A549 (cell line): ENCODE results near the gene MGLL. TPM values are rescaled to one million over a fixed set of nuclear protein-coding genes. Genes with fewer than 3 reads are reported as not detected.
A peak's percentile ranks its signal among the peaks of the same experiment; 100 is the strongest.

ENCODE experiments used
- ATAC-seq, 2 experiments: fragments of 200-7000 bp in 1 of 2; fragments of >200 bp in 1 of 2; cut with Nextera tagmentation in 1 of 2; cut with Tn5 transposase in 1 of 2; 3 replicates each; pipeline versions ENCODE4 v1.8.0 to v1.9.1; 2018 to 2020; ENCODE audit warnings: mild to moderate bottlenecking in 1 of 2, moderate library complexity in 1 of 2
- CTCF ChIA-PET: fragments of 300-600 bp; sonication (Branson Sonifier 250); formaldehyde crosslinking; extraction: SDS; loops from one replicate; lab custom pipeline; 2021; ENCODE audit warnings: antibody characterized with exemption, inconsistent platforms; lab: Yijun Ruan, JAX
- POLR2A ChIA-PET: fragments of 350-600 bp; formaldehyde crosslinking; extraction: SDS; loops from one replicate; lab custom pipeline; 2021; ENCODE audit warnings: antibody characterized with exemption, inconsistent platforms; lab: Yijun Ruan, JAX
- DNase-seq, 2 experiments: peaks; one replicate each; pipeline versions ENCODE4 v3.0.0 to v3.0.0-alpha.2; 2011 to 2016; ENCODE audit warnings: low read depth in 1 of 2, low spot score in 1 of 2
- FAIRE-seq: peaks from 2 replicates; lab custom pipeline; 2011; peaks lifted over from hg19 to GRCh38; lab: Jason Lieb, UNC
- H3K27ac ChIP-seq, 2 experiments: fragments of >200 bp; sonication (Bioruptor Twin); formaldehyde crosslinking; 3 replicates each; pipeline ENCODE4 v1.5.1; 2016 to 2017
- H3K4me1 ChIP-seq: fragments of >200 bp; sonication (Bioruptor Twin); formaldehyde crosslinking; 3 replicates; pipeline ENCODE4 v1.6.1; 2016
- H3K4me2 ChIP-seq: fragments of >200 bp; sonication (Bioruptor Twin); formaldehyde crosslinking; 3 replicates; pipeline ENCODE4 v1.6.1; 2016
- H3K4me3 ChIP-seq: fragments of >200 bp; sonication (Bioruptor Twin); formaldehyde crosslinking; 3 replicates; pipeline ENCODE4 v1.5.1; 2016
- H3K9me3 ChIP-seq: fragments of >200 bp; sonication (Bioruptor Twin); formaldehyde crosslinking; 3 replicates; pipeline ENCODE4 v1.6.1; 2016
- BCL3 ChIP-seq: fragments of >200 bp; sonication (Bioruptor Twin); formaldehyde crosslinking; IDR thresholded peaks from 3 replicates; pipeline ENCODE4 v1.6.1; 2016
- BHLHE40 ChIP-seq: IDR thresholded peaks from 2 replicates; pipeline ENCODE4 v1.6.1; 2012; ENCODE audit warnings: low read depth, low read length, inconsistent platforms
- CBX2 ChIP-seq: fragments of 200-600 bp; sonication (generic); IDR thresholded peaks from 2 replicates; pipeline ENCODE4 v1.6.1; 2016; ENCODE audit warnings: low read depth, mild to moderate bottlenecking, borderline replicate concordance
- CBX8 ChIP-seq: fragments of 200-600 bp; sonication (generic); IDR thresholded peaks from 2 replicates; pipeline ENCODE4 v1.6.1; 2016
- CEBPB ChIP-seq, 2 experiments: fragments of >200 bp in 1 of 2; sonication (Bioruptor Twin) in 1 of 2; formaldehyde crosslinking in 1 of 2; IDR thresholded peaks; 2 replicates each; pipeline ENCODE4 v1.6.1; 2012 to 2016
- CHD2 ChIP-seq: fragments of 150-350 bp; IDR thresholded peaks from 2 replicates; pipeline ENCODE4 v1.6.1; 2014; ENCODE audit warnings: low read length; ENCODE audit not compliant: partially characterized antibody
- CHD4 ChIP-seq: fragments of 200-600 bp; sonication (generic); IDR thresholded peaks from 2 replicates; pipeline ENCODE4 v1.6.1; 2016; ENCODE audit warnings: antibody characterized with exemption, mild to moderate bottlenecking, borderline replicate concordance
- EHMT2 ChIP-seq: fragments of 200-600 bp; sonication (generic); IDR thresholded peaks from 2 replicates; pipeline ENCODE4 v1.6.1; 2016; ENCODE audit warnings: antibody characterized with exemption, low read depth, mild to moderate bottlenecking, moderate library complexity
- EP300 ChIP-seq, 2 experiments: fragments of >200 bp; sonication (Bioruptor Twin); formaldehyde crosslinking; IDR thresholded peaks; 2 replicates in 1 of 2; 3 replicates in 1 of 2; pipeline ENCODE4 v1.6.1; 2016 to 2017
- FOSB ChIP-seq: fragments of 250-450 bp; sonication (Bioruptor Pico); IDR thresholded peaks from 2 replicates; pipeline ENCODE4 v1.5.0; 2020; ENCODE audit warnings: mild to moderate bottlenecking, moderate library complexity
- HDAC2 ChIP-seq: fragments of 200-600 bp; sonication (generic); IDR thresholded peaks from 2 replicates; pipeline ENCODE4 v1.6.1; 2016
- HOXA7 ChIP-seq: fragments of 250-450 bp; sonication (Bioruptor Pico); IDR thresholded peaks from 2 replicates; pipeline ENCODE4 v1.5.0; 2020; ENCODE audit warnings: mild to moderate bottlenecking, moderate library complexity
- HOXB5 ChIP-seq: fragments of 250-450 bp; sonication (Bioruptor Pico); IDR thresholded peaks from 2 replicates; pipeline ENCODE4 v1.5.0; 2020; ENCODE audit warnings: mild to moderate bottlenecking, moderate library complexity
- JUN ChIP-seq, 2 experiments: fragments of >200 bp; sonication (Bioruptor Twin); formaldehyde crosslinking; IDR thresholded peaks; 2 replicates in 1 of 2; 3 replicates in 1 of 2; pipeline ENCODE4 v1.6.1; 2016 to 2017
- JUNB ChIP-seq: fragments of >200 bp; sonication (Bioruptor Twin); formaldehyde crosslinking; IDR thresholded peaks from 2 replicates; pipeline ENCODE4 v1.6.1; 2016
- MAFK ChIP-seq: fragments of 450-650 bp; IDR thresholded peaks from 2 replicates; pipeline ENCODE4 v1.6.1; 2014; ENCODE audit not compliant: partially characterized antibody
- MAZ ChIP-seq: fragments of 150-350 bp; IDR thresholded peaks from 2 replicates; pipeline ENCODE4 v1.6.1; 2014; ENCODE audit warnings: antibody characterized with exemption, low read depth, low read length, borderline replicate concordance
- NFE2L2 ChIP-seq: fragments of 150-350 bp; conservative IDR thresholded peaks from 2 replicates; pipeline ENCODE4 v1.6.1; 2014; ENCODE audit warnings: low read length
- NPAS2 ChIP-seq: fragments of 250-450 bp; sonication (Bioruptor Pico); IDR thresholded peaks from 2 replicates; pipeline ENCODE4 v1.8.0; 2022; ENCODE audit warnings: mild to moderate bottlenecking, moderate library complexity, borderline replicate concordance
- PBX3 ChIP-seq: IDR thresholded peaks from 2 replicates; pipeline ENCODE4 v1.6.1; 2012
- RAD21 ChIP-seq, 2 experiments: fragments of >200 bp in 1 of 2; sonication (Bioruptor Twin) in 1 of 2; formaldehyde crosslinking in 1 of 2; IDR thresholded peaks in 1 of 2; conservative IDR thresholded peaks in 1 of 2; 2 replicates in 1 of 2; 3 replicates in 1 of 2; pipeline ENCODE4 v1.6.1; 2012 to 2018; ENCODE audit warnings: inconsistent platforms in 1 of 2
- SREBF2 ChIP-seq: fragments of 450-650 bp; IDR thresholded peaks from 2 replicates; pipeline ENCODE4 v1.6.1; 2014; ENCODE audit warnings: mild to moderate bottlenecking, moderate library complexity
- TFCP2L1 ChIP-seq: fragments of 250-450 bp; sonication (Bioruptor Pico); IDR thresholded peaks from 2 replicates; pipeline ENCODE4 v1.5.0; 2021; ENCODE audit warnings: mild to moderate bottlenecking
- ZC3H11A ChIP-seq: fragments of 450-650 bp; IDR thresholded peaks from 2 replicates; pipeline ENCODE4 v1.6.1; 2014; ENCODE audit warnings: antibody characterized with exemption, mild to moderate bottlenecking
- ZSCAN20 ChIP-seq: fragments of 250-450 bp; sonication (Bioruptor Pico); IDR thresholded peaks from 2 replicates; pipeline ENCODE4 v1.8.0; 2022; ENCODE audit warnings: mild to moderate bottlenecking, moderate library complexity
- WGBS: methylation state at CpG from one replicate; pipeline ENCODE4 v1.1.6; 2017; ENCODE audit errors: missing lambda C conversion rate; 5-methylcytosine and 5-hydroxymethylcytosine counted together
- polyA plus RNA-seq, 4 experiments: library from polyadenylated mRNA; depleted of rRNA in 3 of 4; stranded (reverse); fragments of >200 nt; fragmentation: RNase III in 1 of 4; extraction: RNeasy Plus Mini Kit Qiagen cat#74134 plus additional on column Dnase treatment in 1 of 4; gene quantifications; 2 replicates in 3 of 4; 3 replicates in 1 of 4; pipeline ENCODE4 v1.2.3, GENCODE V29; 2011 to 2017
- TF ChIP-seq, protein P1 (sequence below): fragments of 450-650 bp; IDR thresholded peaks from 2 replicates; pipeline ENCODE4 v1.6.1; 2014; ENCODE audit warnings: antibody characterized with exemption
- TF ChIP-seq, protein P2 (sequence below): fragments of 250-450 bp; sonication (Bioruptor Pico); IDR thresholded peaks from 2 replicates; pipeline ENCODE4 v1.5.0; 2021; ENCODE audit warnings: mild to moderate bottlenecking, moderate library complexity, borderline replicate concordance
- TF ChIP-seq, protein P3 (sequence below): IDR thresholded peaks from 2 replicates; pipeline ENCODE4 v1.6.1; 2012; ENCODE audit warnings: low read depth, borderline replicate concordance

The MGLL gene
- polyA plus RNA-seq, 2 of the 4 experiments (the other 2 are of a cell fraction): 38.5 to 41.5 TPM

GRCh38 chr3:127788451-127788909 lies 33.8 kb downstream of the MGLL start:
- ChIA-PET CTCF (no interaction called here), POLR2A (no interaction called here)
- FAIRE-seq (no peak), ATAC-seq (no peak), DNase-seq (no peak)
- Histone ChIP-seq H3K27ac (peak overlapping the region; percentile 73 to 80), H3K4me3 (no peak overlapping the region), H3K4me2 (no peak overlapping the region), H3K9me3 (no peaks in the 10 kb centered on the region), H3K4me1 (peaks cover 63% of the 10 kb centered on the region)
- 90% methylated on average over 9 of the region's 9 CpGs for WGBS
- TF ChIP-seq CBX2 (no peak), PBX3 (no peak), BHLHE40 (no peak), ZC3H11A (no peak), JUNB (no peak), JUN (IDR thresholded peaks at IDR 0.05) (no peak), FOSB (CRISPR knock-in tag) (no peak), CBX8 (no peak), NFE2L2 (no peak), RAD21 (conservative IDR thresholded peaks at IDR 0.05 in 1 of 2, IDR thresholded peaks at IDR 0.05 in 1 of 2) (no peak), HOXB5 (CRISPR knock-in tag) (no peak), HOXA7 (CRISPR knock-in tag) (no peak)
- TF ChIP-seq, protein P1, sequence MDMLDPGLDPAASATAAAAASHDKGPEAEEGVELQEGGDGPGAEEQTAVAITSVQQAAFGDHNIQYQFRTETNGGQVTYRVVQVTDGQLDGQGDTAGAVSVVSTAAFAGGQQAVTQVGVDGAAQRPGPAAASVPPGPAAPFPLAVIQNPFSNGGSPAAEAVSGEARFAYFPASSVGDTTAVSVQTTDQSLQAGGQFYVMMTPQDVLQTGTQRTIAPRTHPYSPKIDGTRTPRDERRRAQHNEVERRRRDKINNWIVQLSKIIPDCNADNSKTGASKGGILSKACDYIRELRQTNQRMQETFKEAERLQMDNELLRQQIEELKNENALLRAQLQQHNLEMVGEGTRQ: no peak

GRCh38 chr3:127787571-127788365 lies 34.5 kb downstream of the MGLL start:
- POLR2A ChIA-PET: no interaction called here
- no peak for FAIRE-seq
- no peak for DNase-seq
- no peak for ATAC-seq
- Histone ChIP-seq H3K27ac (no peak overlapping the region), H3K4me2 (no peak overlapping the region), H3K4me3 (no peak overlapping the region), H3K9me3 (no peaks in the 10 kb centered on the region), H3K4me1 (peaks cover 55% of the 10 kb centered on the region)
- TF ChIP-seq CEBPB (IDR thresholded peaks at IDR 0.05): no peak
- TF ChIP-seq, protein P2, sequence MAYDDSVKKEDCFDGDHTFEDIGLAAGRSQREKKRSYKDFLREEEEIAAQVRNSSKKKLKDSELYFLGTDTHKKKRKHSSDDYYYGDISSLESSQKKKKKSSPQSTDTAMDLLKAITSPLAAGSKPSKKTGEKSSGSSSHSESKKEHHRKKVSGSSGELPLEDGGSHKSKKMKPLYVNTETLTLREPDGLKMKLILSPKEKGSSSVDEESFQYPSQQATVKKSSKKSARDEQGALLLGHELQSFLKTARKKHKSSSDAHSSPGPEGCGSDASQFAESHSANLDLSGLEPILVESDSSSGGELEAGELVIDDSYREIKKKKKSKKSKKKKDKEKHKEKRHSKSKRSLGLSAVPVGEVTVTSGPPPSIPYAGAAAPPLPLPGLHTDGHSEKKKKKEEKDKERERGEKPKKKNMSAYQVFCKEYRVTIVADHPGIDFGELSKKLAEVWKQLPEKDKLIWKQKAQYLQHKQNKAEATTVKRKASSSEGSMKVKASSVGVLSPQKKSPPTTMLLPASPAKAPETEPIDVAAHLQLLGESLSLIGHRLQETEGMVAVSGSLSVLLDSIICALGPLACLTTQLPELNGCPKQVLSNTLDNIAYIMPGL (CRISPR knock-in tag): no peak
- no peak for TF ChIP-seq EHMT2
- TF ChIP-seq HDAC2: no peak
- TF ChIP-seq JUNB: no peak
- TF ChIP-seq NPAS2: no peak
- no peak for TF ChIP-seq ZSCAN20 (CRISPR knock-in tag)
- no peak for TF ChIP-seq TFCP2L1 (CRISPR knock-in tag)
- TF ChIP-seq MAFK: no peak
- no peak for TF ChIP-seq CHD4
- TF ChIP-seq, protein P1: no peak
- TF ChIP-seq EP300 (IDR thresholded peaks at IDR 0.05): no peak
- TF ChIP-seq, protein P3, sequence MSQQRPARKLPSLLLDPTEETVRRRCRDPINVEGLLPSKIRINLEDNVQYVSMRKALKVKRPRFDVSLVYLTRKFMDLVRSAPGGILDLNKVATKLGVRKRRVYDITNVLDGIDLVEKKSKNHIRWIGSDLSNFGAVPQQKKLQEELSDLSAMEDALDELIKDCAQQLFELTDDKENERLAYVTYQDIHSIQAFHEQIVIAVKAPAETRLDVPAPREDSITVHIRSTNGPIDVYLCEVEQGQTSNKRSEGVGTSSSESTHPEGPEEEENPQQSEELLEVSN: no peak
- TF ChIP-seq MAZ: no peak
- no peak for TF ChIP-seq SREBF2
- no peak for TF ChIP-seq BCL3
- no peak for TF ChIP-seq RAD21 (conservative IDR thresholded peaks at IDR 0.05 in 1 of 2, IDR thresholded peaks at IDR 0.05 in 1 of 2)
- no peak for TF ChIP-seq CBX2
- no peak for TF ChIP-seq CHD2
- CTCF ChIA-PET: no interaction called here
- 95% methylated on average over 12 of the region's 16 CpGs for WGBS
